Stomach (tissue), 4 donors: ENCODE measurements around the gene ITPR2.

Experiments
- POLR2A ChIP-seq, 4 donors: fragments of 450-650 bp; IDR thresholded peaks; one replicate each; pipeline ENCODE4 v1.6.1; 2016; ENCODE audit warnings: antibody characterized with exemption in 4 of 4, control low read depth in 2 of 4, mild to moderate bottlenecking in 1 of 4, moderate library complexity in 1 of 4
- POLR2AphosphoS5 ChIP-seq, 3 donors: sonication (generic); formaldehyde crosslinking; IDR thresholded peaks; one replicate each; pipeline ENCODE4 v1.6.1; 2016; ENCODE audit warnings: antibody characterized with exemption in 3 of 3
- TF ChIP-seq, protein P1 (sequence below), 7 experiments: fragments of 450-650 bp in 4 of 7; fragments of 200-600 bp in 3 of 7; sonication (generic) in 3 of 7; IDR thresholded peaks; one replicate each; pipeline ENCODE4 v1.5.1; 2016 to 2019; ENCODE audit warnings: antibody characterized with exemption in 7 of 7, control low read depth in 2 of 7, mild to moderate bottlenecking in 1 of 7

DNA sequence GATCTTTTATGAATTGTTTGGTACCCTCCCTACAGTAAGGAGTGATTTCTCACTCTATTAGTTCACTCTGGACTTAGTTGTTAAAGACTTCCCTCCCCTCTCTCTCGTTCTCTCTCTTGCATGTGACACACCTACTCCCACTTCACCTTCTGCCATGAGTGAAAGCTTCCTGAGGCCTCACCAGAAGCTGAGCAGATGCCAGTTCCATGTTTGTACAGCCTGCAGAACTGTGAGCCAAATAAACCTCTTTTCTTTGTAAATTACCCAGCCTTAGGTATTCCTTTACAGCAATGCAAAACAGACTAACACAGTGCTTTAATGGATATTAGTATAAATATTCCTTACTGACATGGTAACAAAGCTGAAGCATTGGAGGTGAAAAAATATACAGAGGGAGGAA is 450.0 kb downstream of the ITPR2 start:
- TF ChIP-seq, protein P1, sequence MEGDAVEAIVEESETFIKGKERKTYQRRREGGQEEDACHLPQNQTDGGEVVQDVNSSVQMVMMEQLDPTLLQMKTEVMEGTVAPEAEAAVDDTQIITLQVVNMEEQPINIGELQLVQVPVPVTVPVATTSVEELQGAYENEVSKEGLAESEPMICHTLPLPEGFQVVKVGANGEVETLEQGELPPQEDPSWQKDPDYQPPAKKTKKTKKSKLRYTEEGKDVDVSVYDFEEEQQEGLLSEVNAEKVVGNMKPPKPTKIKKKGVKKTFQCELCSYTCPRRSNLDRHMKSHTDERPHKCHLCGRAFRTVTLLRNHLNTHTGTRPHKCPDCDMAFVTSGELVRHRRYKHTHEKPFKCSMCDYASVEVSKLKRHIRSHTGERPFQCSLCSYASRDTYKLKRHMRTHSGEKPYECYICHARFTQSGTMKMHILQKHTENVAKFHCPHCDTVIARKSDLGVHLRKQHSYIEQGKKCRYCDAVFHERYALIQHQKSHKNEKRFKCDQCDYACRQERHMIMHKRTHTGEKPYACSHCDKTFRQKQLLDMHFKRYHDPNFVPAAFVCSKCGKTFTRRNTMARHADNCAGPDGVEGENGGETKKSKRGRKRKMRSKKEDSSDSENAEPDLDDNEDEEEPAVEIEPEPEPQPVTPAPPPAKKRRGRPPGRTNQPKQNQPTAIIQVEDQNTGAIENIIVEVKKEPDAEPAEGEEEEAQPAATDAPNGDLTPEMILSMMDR (IDR thresholded peaks at IDR 0.05): no peak
- TF ChIP-seq POLR2A (IDR thresholded peaks at IDR 0.05) (no peak), POLR2AphosphoS5 (IDR thresholded peaks at IDR 0.05) (no peak)
